IPS-NIHi11 (cell line): ENCODE data around the gene ZNF586.
"Not testable (repeated sequence)": the region's sequence is repeated elsewhere in the genome, so short reads cannot be mapped to it uniquely, and the experiment has no call there.

Source experiments
- DNase-seq: peaks from one replicate; pipeline ENCODE4 v3.0.0; 2012; ENCODE audit warnings: mixed read lengths, low spot score

Gene ZNF586

DNA sequence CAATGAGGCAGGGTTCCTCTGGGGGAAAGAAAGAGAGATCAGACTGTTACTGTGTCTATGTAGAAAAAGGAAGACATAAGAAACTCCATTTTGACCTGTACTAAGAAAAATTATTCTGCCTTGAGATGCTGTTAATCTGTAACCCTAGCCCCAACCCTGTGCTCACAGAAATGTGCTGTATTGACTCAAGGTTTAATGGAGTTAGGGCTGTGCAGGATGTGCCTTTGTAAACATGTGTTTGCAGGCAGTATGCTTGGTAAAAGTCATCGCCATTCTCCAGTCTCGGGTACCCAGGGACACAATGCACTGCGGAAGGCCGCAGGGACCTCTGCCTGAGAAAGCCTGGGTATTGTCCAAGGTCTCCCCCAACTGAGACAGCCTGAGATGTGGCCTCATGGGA lies 54.1 kb downstream of the ZNF586 start:
- not testable (repeated sequence) for DNase-seq

DNA sequence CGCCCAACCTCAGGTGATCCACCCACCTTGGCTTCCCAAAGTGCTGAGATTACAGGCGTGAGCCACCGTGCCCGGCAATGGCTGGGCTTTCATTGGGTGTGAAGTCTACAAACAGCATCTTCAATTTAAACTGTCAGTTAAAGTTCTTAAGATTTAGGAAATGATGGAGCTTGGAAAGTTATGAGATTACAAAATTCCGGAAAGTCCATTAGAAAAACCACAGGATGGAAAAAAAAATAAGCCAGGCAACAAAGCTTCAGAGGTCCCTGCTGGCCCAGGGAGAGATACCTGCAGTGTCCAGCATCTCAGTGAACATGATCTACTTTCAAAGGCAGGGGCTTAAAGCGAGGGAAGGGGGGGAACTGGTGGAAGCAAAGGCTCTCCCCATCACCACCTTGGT lies 56.0 kb downstream of the ZNF586 start:
- DNase-seq = no peak

DNA sequence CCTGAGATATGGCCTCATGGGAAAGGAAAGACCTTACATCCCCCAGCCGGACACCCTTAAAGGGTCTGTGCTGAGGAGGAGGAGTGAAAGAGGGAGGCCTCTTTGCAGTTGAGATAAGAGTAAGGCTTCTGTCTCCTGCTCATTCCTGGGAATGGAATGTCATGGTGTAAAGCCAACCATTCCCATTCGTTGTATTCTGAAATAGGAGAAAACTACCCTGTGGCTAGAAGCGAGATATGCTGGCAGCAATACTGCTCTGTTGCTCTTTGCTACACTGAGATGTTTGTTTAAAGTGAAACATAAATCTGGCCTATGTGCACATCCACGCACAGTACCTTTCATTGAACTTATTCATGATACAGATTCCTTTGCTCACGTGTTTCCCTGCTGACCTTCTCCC lies 59.8 kb downstream of the ZNF586 start:
- no peak for DNase-seq

DNA sequence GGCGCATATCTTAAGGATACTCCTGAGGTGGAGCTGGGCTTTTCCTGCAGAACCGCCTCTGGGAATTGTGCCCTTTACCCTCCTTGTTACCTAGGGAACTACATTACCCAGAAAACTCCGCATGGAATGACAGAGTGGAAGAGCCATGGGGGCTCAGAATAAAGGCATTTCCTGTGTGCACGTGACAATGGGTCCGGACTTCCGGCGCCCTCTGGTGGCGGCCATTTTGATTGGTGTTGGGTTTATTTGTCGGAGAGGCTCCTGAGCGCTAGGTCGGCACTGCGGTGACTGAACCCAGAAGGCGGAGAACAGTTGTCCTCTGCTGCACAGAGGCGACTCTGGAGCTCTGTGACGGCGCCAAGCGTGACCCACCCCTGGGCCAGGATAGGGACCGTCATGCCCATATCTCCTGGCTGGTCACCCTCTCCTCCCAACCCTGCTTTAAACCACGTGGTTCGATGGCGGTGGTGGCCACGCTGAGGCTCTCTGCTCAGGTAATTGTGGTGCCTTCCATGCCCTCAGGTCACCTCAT lies 60.7 kb downstream of the ZNF586 start, which contains the start of gene ZNF587B:
TSS of gene ZNF587B (plus strand) at position 229 of the 532 bp plus-strand sequence. CDS start at position 459, 230 bp downstream.
- peak; percentile 82 for DNase-seq
